Measurements from ENCODE around the gene CDC42BPA. TPM values are rescaled to one million over a fixed set of nuclear protein-coding genes. Genes with fewer than 3 reads are reported as not detected.
A peak's percentile ranks its signal among the peaks of the same experiment; 100 is the strongest.

The CDC42BPA gene
- total and polyA plus RNA-seq, 2 of the 8 experiments (the other 6 are each of a cell fraction or from before 2014, with no cell fraction given) = 7.1 to 28.5 TPM

DNA sequence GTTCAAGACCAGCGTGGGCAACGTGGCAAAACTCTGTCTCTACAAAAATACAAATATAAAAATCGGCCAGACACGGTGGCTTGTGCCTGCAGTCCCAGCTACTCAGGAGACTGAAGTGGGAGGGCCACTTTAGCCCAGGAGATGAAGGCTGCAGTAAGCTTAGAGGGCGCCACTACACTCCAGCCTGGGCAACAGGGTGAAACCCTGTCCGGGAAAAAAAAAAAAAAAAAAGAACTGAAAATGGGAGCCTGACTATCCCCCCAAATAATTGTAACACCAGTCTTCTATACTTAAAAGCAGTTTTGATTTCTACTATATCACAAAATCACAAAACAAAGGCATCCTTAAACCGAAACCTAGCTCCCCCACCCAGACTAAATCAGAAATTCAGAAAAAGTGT lies 60.3 kb downstream of the CDC42BPA start:
- FAIRE-seq (no peak), DNase-seq (ENCODE audit: low read depth in 1 of 2, low spot score in 2 of 2) (no peak)
- Histone ChIP-seq H2BK15ac (ENCODE audit: low read length) (no peak overlapping the region), H3K9ac (replicated peaks in 1 of 4; ENCODE audit: extremely low read depth in 1 of 4, low read depth in 3 of 4, low read length in 3 of 4) (no peak overlapping the region), H3K23ac (ENCODE audit: insufficient read length) (no peak overlapping the region), H3K79me1 (ENCODE audit: low read depth, low read length) (no peaks in the 10 kb centered on the region), H3K79me2 (ENCODE audit: control insufficient read depth in 1 of 2, insufficient read depth in 2 of 2, low read length in 2 of 2) (peaks cover 0 to 76% of the 10 kb centered on the region in 2 experiments; a peak in 2 of 4 replicates), H3K4me3 (ENCODE audit: extremely low read depth in 1 of 4, insufficient read depth in 2 of 4, low read depth in 3 of 4, low read length in 4 of 4) (no peak overlapping the region), H3K36me3 (ENCODE audit: control insufficient read depth in 2 of 4, insufficient read depth in 4 of 4, low read length in 3 of 4) (no peaks in the 10 kb centered on the region), H2BK12ac (ENCODE audit: low read depth, low read length) (no peak overlapping the region), H3K9me3 (ENCODE audit: insufficient read depth in 2 of 2, low read depth in 1 of 2, low read length in 1 of 2) (no peaks in the 10 kb centered on the region), H3K23me2 (ENCODE audit: low read depth, low read length) (no peaks in the 10 kb centered on the region), H3K27me3 (replicated peaks in 1 of 4; ENCODE audit: control insufficient read depth in 3 of 4, extremely low read depth in 1 of 4, insufficient read depth in 3 of 4, low read length in 3 of 4) (no peaks in the 10 kb centered on the region), H3K4ac (replicated peaks; ENCODE audit: insufficient read length, low read depth, low read length) (no peak overlapping the region), H3K18ac (ENCODE audit: extremely low read depth, low read length) (no peak overlapping the region), H2AK5ac (ENCODE audit: low read depth, low read length) (no peak overlapping the region), H3K27ac (ENCODE audit: low read depth, low read length) (no peak overlapping the region), H2AFZ (ENCODE audit: low read length) (no peak overlapping the region), H3K56ac (replicated peaks; ENCODE audit: insufficient read length, low read depth, low read length) (no peak overlapping the region), H3K4me2 (ENCODE audit: insufficient read depth in 1 of 2, low read depth in 2 of 2, low read length in 2 of 2) (no peak overlapping the region), H2BK120ac (replicated peaks; ENCODE audit: low read depth, low read length) (no peak overlapping the region), H3K14ac (ENCODE audit: insufficient read length) (no peak overlapping the region), H2BK5ac (ENCODE audit: low read depth, low read length) (no peak overlapping the region), H4K5ac (ENCODE audit: insufficient read length, low read depth, low read length) (no peak overlapping the region), H3K4me1 (replicated peaks in 1 of 4; ENCODE audit: control insufficient read depth in 3 of 4, insufficient read depth in 4 of 4, low read length in 3 of 4) (peaks cover 2 to 6% (median 6%) of the 10 kb centered on the region in 4 experiments; a peak in 5 of 7 replicates), H4K20me1 (replicated peaks in 1 of 2; ENCODE audit: control insufficient read depth in 1 of 2, insufficient read depth in 2 of 2, low read length in 2 of 2) (peaks cover 1 to 2% of the 10 kb centered on the region in 2 experiments), H4K8ac (ENCODE audit: extremely low read depth, insufficient read depth, low read length) (no peak overlapping the region), H2BK20ac (ENCODE audit: low read length) (no peak overlapping the region), H4K91ac (replicated peaks; ENCODE audit: insufficient read length, low read length) (no peak overlapping the region)
- ChIA-PET POLR2A (ENCODE audit: partially characterized antibody) (interaction anchor here (1.2 kb wide), 1 partner anchor 9 kb away, joined by 3 read pairs; no protein-coding TSS in a partner anchor), CTCF (ENCODE audit: partially characterized antibody) (interaction anchor here (0.6 to 2.8 kb wide), 10 partner anchors 8 to 306 kb away, joined by 3 to 12 read pairs (median 4); no protein-coding TSS in a partner anchor)
- TF ChIP-seq POLR2A (IDR thresholded peaks at IDR 0.05; ENCODE audit: control extremely low read depth in 1 of 2, low read depth in 2 of 2, low read length in 2 of 2) = no peak
- TF ChIP-seq GTF2F1 (IDR thresholded peaks at IDR 0.05; ENCODE audit: borderline replicate concordance, low read depth, low read length) = no peak
- TF ChIP-seq, protein P1, sequence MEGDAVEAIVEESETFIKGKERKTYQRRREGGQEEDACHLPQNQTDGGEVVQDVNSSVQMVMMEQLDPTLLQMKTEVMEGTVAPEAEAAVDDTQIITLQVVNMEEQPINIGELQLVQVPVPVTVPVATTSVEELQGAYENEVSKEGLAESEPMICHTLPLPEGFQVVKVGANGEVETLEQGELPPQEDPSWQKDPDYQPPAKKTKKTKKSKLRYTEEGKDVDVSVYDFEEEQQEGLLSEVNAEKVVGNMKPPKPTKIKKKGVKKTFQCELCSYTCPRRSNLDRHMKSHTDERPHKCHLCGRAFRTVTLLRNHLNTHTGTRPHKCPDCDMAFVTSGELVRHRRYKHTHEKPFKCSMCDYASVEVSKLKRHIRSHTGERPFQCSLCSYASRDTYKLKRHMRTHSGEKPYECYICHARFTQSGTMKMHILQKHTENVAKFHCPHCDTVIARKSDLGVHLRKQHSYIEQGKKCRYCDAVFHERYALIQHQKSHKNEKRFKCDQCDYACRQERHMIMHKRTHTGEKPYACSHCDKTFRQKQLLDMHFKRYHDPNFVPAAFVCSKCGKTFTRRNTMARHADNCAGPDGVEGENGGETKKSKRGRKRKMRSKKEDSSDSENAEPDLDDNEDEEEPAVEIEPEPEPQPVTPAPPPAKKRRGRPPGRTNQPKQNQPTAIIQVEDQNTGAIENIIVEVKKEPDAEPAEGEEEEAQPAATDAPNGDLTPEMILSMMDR (IDR thresholded peaks at IDR 0.05; ENCODE audit: control extremely low read depth in 1 of 3, insufficient read depth in 1 of 3, low read depth in 1 of 3, low read length in 3 of 3) = peak; percentile 34 to 51 (median 50); a peak in 3 of 4 replicates
- TF ChIP-seq RAD21 (IDR thresholded peaks at IDR 0.05 in 1 of 2, conservative IDR thresholded peaks at IDR 0.05 in 1 of 2; ENCODE audit: low read depth in 2 of 2, low read length in 2 of 2) = peak; percentile 40 to 43; a peak in 2 of 4 replicates
- 66% methylated on average over 6 of the region's 7 CpGs; no CpG with 5 or more reads in 1 of the 2 experiments for whole genome bisulfite sequencing, 2 experiments (ENCODE audit: extremely low coverage in 1 of 2, insufficient coverage in 1 of 2, insufficient read length in 1 of 2, insufficient replicate concordance in 2 of 2, low coverage in 1 of 2, low lambda C conversion rate in 2 of 2, missing lambda C conversion rate in 1 of 2)

Measured in H1 (cell line).